HL-60 (cell line): ENCODE data around the gene CYB561A3.
A peak's percentile ranks its signal among the peaks of the same experiment; 100 is the strongest.

Experiments
- DNase-seq, 2 experiments: peaks; one replicate each; pipeline ENCODE4 v3.0.0-alpha.2; 2010 to 2020; ENCODE audit warnings: low read depth in 1 of 2, low spot score in 1 of 2
- H3K27ac ChIP-seq: fragments of 250-450 bp; sonication (Bioruptor Pico); replicated peaks from 2 replicates; pipeline ENCODE4 v1.5.1; 2020; ENCODE audit warnings: mild to moderate bottlenecking, moderate library complexity
- H3K27me3 ChIP-seq: fragments of 250-450 bp; sonication (Bioruptor Pico); 2 replicates; pipeline ENCODE4 v1.5.1; 2021; ENCODE audit warnings: mild to moderate bottlenecking, moderate library complexity; ENCODE audit not compliant: insufficient read depth, poor library complexity, severe bottlenecking
- H3K4me3 ChIP-seq: replicated peaks from 2 replicates; pipeline ENCODE4 v1.5.1; 2011; ENCODE audit warnings: mild to moderate bottlenecking, control low read depth, low read length; ENCODE audit not compliant: insufficient read depth
- CTCF ChIP-seq: IDR thresholded peaks from one replicate; pipeline ENCODE4 v1.5.1; 2011; ENCODE audit warnings: low read length, control low read depth, inconsistent platforms; ENCODE audit not compliant: insufficient read depth
- GABPA ChIP-seq: IDR thresholded peaks from 2 replicates; pipeline ENCODE4 v1.6.1; 2012; ENCODE audit warnings: low read depth
- POLR2AphosphoS5 ChIP-seq: IDR thresholded peaks from 2 replicates; pipeline ENCODE4 v1.6.1; 2012; ENCODE audit warnings: low read depth
- REST ChIP-seq: IDR thresholded peaks from 2 replicates; pipeline ENCODE4 v1.6.1; 2012; ENCODE audit warnings: low read depth; ENCODE audit not compliant: insufficient replicate concordance
- SPI1 ChIP-seq: IDR thresholded peaks from 2 replicates; pipeline ENCODE4 v1.6.1; 2012; ENCODE audit warnings: low read depth, mild to moderate bottlenecking, borderline replicate concordance
- long read RNA-seq: library from polyadenylated mRNA; unstranded; transcript quantifications from one replicate; pipeline ENCODE4 v2.0.0, GENCODE V29; 2020

Gene CYB561A3
- long read RNA-seq, transcript CYB561A3-201 (7 exons, 3,061 nt): major isoform, 238 of 269 reads
- long read RNA-seq, partial matches to known transcripts: 2 of 269 reads
- long read RNA-seq, other reads (novel, unspliced or antisense): 28 of 269 reads

- Histone ChIP-seq H3K4me3 (peak within 1 kb of the TSS; percentile 74), H3K27me3 (no peaks in the 10 kb centered on the region), H3K27ac (peak within 1 kb of the TSS; percentile 97)
- peak; percentile 88 to 96 for DNase-seq
- TF ChIP-seq GABPA: peak; percentile 89
- peak; percentile 80; the same call in 1 of the 2 replicates for TF ChIP-seq POLR2AphosphoS5
- no peak for TF ChIP-seq CTCF
- no peak for TF ChIP-seq SPI1
- peak; percentile 25 for TF ChIP-seq REST
These were observed at the start of gene CYB561A3, which contains the start of gene TMEM138 for GRCh38 chr11:61361741-61362541. TSS of gene CYB561A3 (minus strand) at chr11:61361882. CDS start at chr11:61356713, 5,169 bp downstream. TSS of gene TMEM138 (plus strand) at chr11:61362374. CDS start at chr11:61364391, 2,017 bp downstream.

GRCh38 chr11:61406991-61407728 lies 45.5 kb upstream of the CYB561A3 start:
- Histone ChIP-seq H3K27ac (no peak overlapping the region), H3K27me3 (no peaks in the 10 kb centered on the region), H3K4me3 (no peak overlapping the region)
- no peak for DNase-seq
- TF ChIP-seq CTCF (no peak), GABPA (no peak), REST (no peak), SPI1 (no peak), POLR2AphosphoS5 (no peak)

- H3K27ac ChIP-seq: no peak overlapping the region
- TF ChIP-seq SPI1: no peak
- no peak for TF ChIP-seq REST
- no peak for TF ChIP-seq GABPA
- no peak for TF ChIP-seq CTCF
- no peak for TF ChIP-seq POLR2AphosphoS5
- DNase-seq: no peak
- no peak overlapping the region for H3K4me3 ChIP-seq
- H3K27me3 ChIP-seq: no peaks in the 10 kb centered on the region
These were observed 44.4 kb upstream of the CYB561A3 start for GRCh38 chr11:61406067-61406466.
